OCI-LY7 (cell line): ENCODE results near the gene CABCOCO1. TPM values are rescaled to one million over a fixed set of nuclear protein-coding genes. Genes with fewer than 3 reads are reported as not detected.

Source experiments
- BruUV-seq: library from RNA; stranded (reverse); fragments of 400-500 nt; replicated peaks from 2 replicates; lab custom pipeline; 2021; lab: Mats Ljungman, UMichigan
- CTCF ChIA-PET: fragments of 300-600 bp; sonication (Branson Sonifier 250); formaldehyde crosslinking; loops from one replicate; lab custom pipeline; 2022; ENCODE audit warnings: antibody characterized with exemption; ENCODE audit not compliant: unreplicated experiment; lab: Charles Lee
- POLR2A ChIA-PET: fragments of 300-600 bp; sonication (Branson Sonifier 250); formaldehyde crosslinking; loops from one replicate; lab custom pipeline; 2022; ENCODE audit warnings: antibody characterized with exemption; lab: Charles Lee
- DNase-seq: peaks from one replicate; pipeline ENCODE4 v3.0.0-alpha.2; 2015; ENCODE audit warnings: low spot score
- H2AFZ ChIP-seq: fragments of 200-600 bp; sonication (generic), shearing (Covaris generic); 2 replicates; pipeline ENCODE4 v1.6.1; 2014; ENCODE audit warnings: mild to moderate bottlenecking, antibody characterized with exemption, low read length, moderate library complexity
- H3K27ac ChIP-seq: fragments of 200-600 bp; sonication (generic); 2 replicates; pipeline ENCODE4 v1.5.1; 2014; ENCODE audit warnings: mixed run types, low read depth, mild to moderate bottlenecking, moderate library complexity, low read length, inconsistent platforms; ENCODE audit not compliant: poor library complexity, severe bottlenecking
- H3K36me3 ChIP-seq: fragments of 200-600 bp; sonication (generic); 2 replicates; pipeline ENCODE4 v1.6.1; 2014; ENCODE audit warnings: mild to moderate bottlenecking, antibody characterized with exemption, low read length, moderate library complexity, mixed read lengths; ENCODE audit not compliant: insufficient read depth
- H3K4me1 ChIP-seq: fragments of 200-600 bp; sonication (generic); 2 replicates; pipeline ENCODE4 v1.5.1; 2014; ENCODE audit warnings: mild to moderate bottlenecking, low read length; ENCODE audit not compliant: insufficient read depth, poor library complexity, severe bottlenecking
- H3K4me2 ChIP-seq: fragments of 200-600 bp; sonication (generic); 2 replicates; pipeline ENCODE4 v1.6.1; 2014; ENCODE audit warnings: mild to moderate bottlenecking, low read length
- H3K4me3 ChIP-seq: fragments of 200-600 bp; sonication (generic); 2 replicates; pipeline ENCODE4 v1.5.1; 2014; ENCODE audit warnings: mild to moderate bottlenecking, low read depth, low read length; ENCODE audit not compliant: poor library complexity, severe bottlenecking
- H3K79me2 ChIP-seq: fragments of 200-600 bp; sonication (generic); 2 replicates; pipeline ENCODE4 v1.6.1; 2016; ENCODE audit warnings: low read depth, mild to moderate bottlenecking, low read length, moderate library complexity, mixed read lengths; ENCODE audit not compliant: insufficient read depth
- H3K9me2 ChIP-seq: fragments of 200-600 bp; sonication (generic); 2 replicates; pipeline ENCODE4 v1.6.1; 2016; ENCODE audit warnings: mild to moderate bottlenecking, low read length, mixed read lengths; ENCODE audit not compliant: insufficient read depth
- H3K9me3 ChIP-seq: fragments of 200-600 bp; sonication (generic); 2 replicates; pipeline ENCODE4 v1.6.1; 2014; ENCODE audit warnings: mild to moderate bottlenecking, mixed run types, low read length, mixed read lengths
- H4K20me1 ChIP-seq: fragments of 200-600 bp; sonication (generic); 2 replicates; pipeline ENCODE4 v1.6.1; 2014; ENCODE audit warnings: mild to moderate bottlenecking, antibody characterized with exemption, low read length, moderate library complexity, mixed read lengths; ENCODE audit not compliant: insufficient read depth
- EZH2phosphoT487 ChIP-seq: fragments of 200-600 bp; sonication (generic); IDR thresholded peaks from 2 replicates; pipeline ENCODE4 v1.6.1; 2018; ENCODE audit warnings: low read depth, borderline replicate concordance, mild to moderate bottlenecking, mixed run types, antibody characterized with exemption, low read length, moderate library complexity, mixed read lengths
- intact Hi-C: fragments of 100-400 bp; cut with micrococcal nuclease; formaldehyde crosslinking; loops from one replicate; pipeline ENCODE4 v1.10.0; 2022; ENCODE audit not compliant: unreplicated experiment
- total RNA-seq, 2 experiments: library from RNA; depleted of rRNA in 1 of 2; stranded (reverse); fragments of >200 nt in 1 of 2; shearing (Covaris generic) in 1 of 2; gene quantifications; 2 replicates each; pipeline ENCODE4 v1.2.3, GENCODE V29; 2014 to 2022
- TF ChIP-seq, protein P1 (sequence below): fragments of 200-600 bp; sonication (generic); conservative IDR thresholded peaks from 2 replicates; pipeline ENCODE4 v1.5.1; 2014; ENCODE audit warnings: mild to moderate bottlenecking, antibody characterized with exemption, low read length, moderate library complexity, mixed read lengths

Gene CABCOCO1
- total RNA-seq, 2 experiments from 2014 or later: not detected

DNA sequence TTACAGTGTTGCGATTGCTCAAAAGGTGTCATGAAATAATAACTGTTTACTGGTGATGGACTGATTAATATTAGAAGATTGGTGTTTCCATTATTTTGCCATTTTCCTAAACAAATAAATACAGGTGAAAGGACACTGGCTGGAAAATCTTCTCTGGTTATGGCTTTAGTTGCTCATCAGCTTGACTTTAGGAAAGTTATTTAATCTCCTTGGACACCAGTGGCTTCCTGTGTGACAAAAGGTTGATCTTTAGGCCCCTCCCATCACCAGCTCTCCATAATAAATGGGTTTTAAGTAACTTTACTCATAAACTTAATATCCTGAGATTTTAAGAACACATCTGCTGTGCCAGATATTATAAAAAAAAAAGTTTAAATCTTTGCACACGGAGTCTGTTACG, 737 bp downstream of the CABCOCO1 start:
- Histone ChIP-seq H2AFZ (no peak overlapping the region), H3K79me2 (no peaks in the 10 kb centered on the region), H3K36me3 (no peaks in the 10 kb centered on the region), H3K27ac (no peak overlapping the region), H3K4me2 (no peak overlapping the region), H3K9me2 (no peaks in the 10 kb centered on the region), H3K4me3 (no peak overlapping the region), H3K4me1 (no peaks in the 10 kb centered on the region), H4K20me1 (no peaks in the 10 kb centered on the region), H3K9me3 (no peaks in the 10 kb centered on the region)
- BruUV-seq: no TSS peak
- intact Hi-C loops: no loop called here
- TF ChIP-seq, protein P1, sequence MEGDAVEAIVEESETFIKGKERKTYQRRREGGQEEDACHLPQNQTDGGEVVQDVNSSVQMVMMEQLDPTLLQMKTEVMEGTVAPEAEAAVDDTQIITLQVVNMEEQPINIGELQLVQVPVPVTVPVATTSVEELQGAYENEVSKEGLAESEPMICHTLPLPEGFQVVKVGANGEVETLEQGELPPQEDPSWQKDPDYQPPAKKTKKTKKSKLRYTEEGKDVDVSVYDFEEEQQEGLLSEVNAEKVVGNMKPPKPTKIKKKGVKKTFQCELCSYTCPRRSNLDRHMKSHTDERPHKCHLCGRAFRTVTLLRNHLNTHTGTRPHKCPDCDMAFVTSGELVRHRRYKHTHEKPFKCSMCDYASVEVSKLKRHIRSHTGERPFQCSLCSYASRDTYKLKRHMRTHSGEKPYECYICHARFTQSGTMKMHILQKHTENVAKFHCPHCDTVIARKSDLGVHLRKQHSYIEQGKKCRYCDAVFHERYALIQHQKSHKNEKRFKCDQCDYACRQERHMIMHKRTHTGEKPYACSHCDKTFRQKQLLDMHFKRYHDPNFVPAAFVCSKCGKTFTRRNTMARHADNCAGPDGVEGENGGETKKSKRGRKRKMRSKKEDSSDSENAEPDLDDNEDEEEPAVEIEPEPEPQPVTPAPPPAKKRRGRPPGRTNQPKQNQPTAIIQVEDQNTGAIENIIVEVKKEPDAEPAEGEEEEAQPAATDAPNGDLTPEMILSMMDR: no peak
- no peak for TF ChIP-seq EZH2phosphoT487
- DNase-seq: no peak
- CTCF ChIA-PET: no interaction called here
- POLR2A ChIA-PET: no interaction called here

DNA sequence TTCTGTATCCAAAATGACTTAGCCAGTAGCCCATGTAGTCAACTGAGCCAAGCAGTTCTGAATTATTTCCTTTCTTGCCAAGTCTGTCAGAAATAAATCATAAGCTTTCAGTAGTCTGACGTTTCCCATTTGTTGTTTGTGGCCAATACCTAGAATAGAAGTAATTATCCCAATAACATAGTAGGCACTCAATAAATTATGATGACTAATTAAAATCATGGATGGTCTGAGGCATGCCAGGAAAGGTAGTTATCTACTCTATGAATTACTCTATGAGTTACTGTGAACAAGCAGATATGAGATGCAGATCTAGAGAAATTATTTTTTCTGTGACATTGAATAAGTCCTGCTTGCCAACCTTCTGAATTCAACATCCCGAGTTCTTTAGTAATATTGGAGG, 2.3 kb downstream of the CABCOCO1 start:
- Histone ChIP-seq H3K27ac (no peak overlapping the region), H3K9me2 (no peaks in the 10 kb centered on the region), H2AFZ (no peak overlapping the region), H3K36me3 (no peaks in the 10 kb centered on the region), H4K20me1 (no peaks in the 10 kb centered on the region), H3K4me2 (no peak overlapping the region), H3K79me2 (no peaks in the 10 kb centered on the region), H3K4me3 (no peak overlapping the region), H3K9me3 (no peaks in the 10 kb centered on the region), H3K4me1 (no peaks in the 10 kb centered on the region)
- POLR2A ChIA-PET: interaction anchor here (0.6 to 0.8 kb wide), 2 partner anchors 534 to 1619 kb away, joined by 3 to 4 read pairs; no protein-coding TSS in a partner anchor
- intact Hi-C loops: no loop called here
- CTCF ChIA-PET: no interaction called here
- no TSS peak for BruUV-seq
- no peak for TF ChIP-seq EZH2phosphoT487
- TF ChIP-seq, protein P1: no peak
- DNase-seq: no peak

DNA sequence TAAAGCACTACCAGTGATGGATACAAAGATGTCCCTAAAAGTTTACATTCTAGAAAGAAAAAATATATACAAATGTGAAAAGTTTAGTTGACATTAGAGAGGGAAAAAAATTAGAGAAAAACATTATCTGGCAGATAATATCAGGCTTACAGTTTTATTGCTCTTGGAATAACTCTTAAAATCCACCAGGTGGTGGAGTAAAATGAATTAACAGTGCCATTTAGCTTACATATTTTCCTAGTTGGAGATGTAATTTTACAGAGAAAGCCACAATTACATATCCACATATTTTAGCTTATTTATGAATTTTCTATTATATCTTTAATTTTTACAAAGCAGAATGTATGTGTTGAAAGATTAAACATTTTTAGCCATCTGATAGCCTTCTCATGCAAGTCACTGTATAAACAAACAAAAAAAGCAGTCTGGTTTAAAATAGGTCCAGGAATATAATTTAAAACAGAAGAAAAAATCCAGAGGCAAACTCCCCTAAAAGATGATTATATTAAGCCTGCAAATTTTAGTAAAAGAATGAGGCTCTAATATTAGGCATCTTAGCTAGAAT, 6.5 kb downstream of the CABCOCO1 start:
- ChIA-PET POLR2A (no interaction called here), CTCF (interaction anchor here (0.5 kb wide), 1 partner anchor 391 kb away, joined by 3 read pairs; no protein-coding TSS in a partner anchor)
- H3K36me3 ChIP-seq: no peaks in the 10 kb centered on the region
- no peaks in the 10 kb centered on the region for H3K9me3 ChIP-seq
- no peaks in the 10 kb centered on the region for H3K4me1 ChIP-seq
- BruUV-seq: no TSS peak
- intact Hi-C loops: no loop called here
- no peak overlapping the region for H3K27ac ChIP-seq
- H3K79me2 ChIP-seq: no peaks in the 10 kb centered on the region
- no peaks in the 10 kb centered on the region for H4K20me1 ChIP-seq
- no peak for TF ChIP-seq EZH2phosphoT487
- TF ChIP-seq, protein P1: 0 out of 2 replicates have a peak, but pooled peaks have one; percentile 11
- H3K4me2 ChIP-seq: no peak overlapping the region
- H3K4me3 ChIP-seq: no peak overlapping the region
- H3K9me2 ChIP-seq: no peaks in the 10 kb centered on the region
- DNase-seq: no peak
- H2AFZ ChIP-seq: no peak overlapping the region
